GM13977 (cell line): ENCODE data around the gene CLIC4.
"Not testable (repeated sequence)": the region's sequence is repeated elsewhere in the genome, so short reads cannot be mapped to it uniquely, and the experiment has no call there.

ENCODE experiments used
- DNase-seq: peaks from one replicate; pipeline ENCODE4 v3.0.0; 2012; ENCODE audit warnings: low spot score
- CTCF ChIP-seq: IDR thresholded peaks from 2 replicates; pipeline ENCODE4 v1.5.1; 2012; ENCODE audit warnings: mild to moderate bottlenecking, control low read depth; ENCODE audit not compliant: insufficient read depth; ENCODE audit errors: extremely low read depth, missing control alignments
- in situ Hi-C: fragments of 300-500 bp; cut with MboI; formaldehyde crosslinking; loops from one replicate; pipeline ENCODE4 v1.12.0; 2022; ENCODE audit warnings: low sequenced_read_pairs, low pct_unique_long_range_greater_than_20kb, mixed read lengths, inconsistent platforms; ENCODE audit not compliant: unreplicated experiment

CLIC4 gene

GRCh38 chr1:24704411-24705259 lies 40.6 kb upstream of the CLIC4 start:
- in situ Hi-C loops, result no loop called here
- DNase-seq, result no peak
- no peak for TF ChIP-seq CTCF

GRCh38 chr1:24705260-24706073 lies 39.8 kb upstream of the CLIC4 start:
- DNase-seq, result peak; percentile 70
- no peak for TF ChIP-seq CTCF
- in situ Hi-C loops, result no loop called here

- DNase-seq, in situ Hi-C loops: not testable (repeated sequence)
These were observed 39.2 kb upstream of the CLIC4 start for GRCh38 chr1:24706074-24706389.

- TF ChIP-seq CTCF, result no peak
- DNase-seq, result no peak
- in situ Hi-C loops, result no loop called here
These were observed 37.6 kb upstream of the CLIC4 start for GRCh38 chr1:24707687-24708086.

GRCh38 chr1:24708938-24709337 lies 36.3 kb upstream of the CLIC4 start:
- TF ChIP-seq CTCF, result no peak

GRCh38 chr1:24709791-24710441 lies 35.3 kb upstream of the CLIC4 start:
- no peak for DNase-seq
- in situ Hi-C loops, result no loop called here
- no peak for TF ChIP-seq CTCF

More at GRCh38 chr1:24708938-24709337, 36.3 kb upstream of the CLIC4 start:
- in situ Hi-C loops, result no loop called here
- DNase-seq, result no peak
